GM19467 (cell line): ENCODE data around the gene ZNF17.
"Not testable (repeated sequence)": the region's sequence is repeated elsewhere in the genome, so short reads cannot be mapped to it uniquely, and the experiment has no call there.

Experiments
- ATAC-seq: cut with Tn5 transposase; IDR thresholded peaks from one replicate; pipeline ENCODE4 v1.9.1; 2021; ENCODE audit warnings: mild to moderate bottlenecking, moderate library complexity; ENCODE audit not compliant: unreplicated experiment

ZNF17 gene

GRCh38 chr19:57410877-57411671 lies at the start of gene ZNF17:
ZNF17 (plus strand) TSS chr19:57411161; CDS start chr19:57413616, 2,455 bp downstream.
- peak; percentile 99 for ATAC-seq

GRCh38 chr19:57362419-57362818 lies 48.5 kb upstream of the ZNF17 start:
- ATAC-seq, result no peak

- peak; percentile 82 for ATAC-seq
These were observed 47.8 kb upstream of the ZNF17 start, which contains the start of the genes TRAPPC2B and ZNF547 for GRCh38 chr19:57362997-57363687. TRAPPC2B (plus strand) TSS chr19:57363551; CDS start chr19:57364834, 1,283 bp downstream. ZNF547 (plus strand) TSS chr19:57363551; CDS start chr19:57368556, 5,005 bp downstream.

- no peak for ATAC-seq
These were observed 47.2 kb upstream of the ZNF17 start for GRCh38 chr19:57363688-57364181.

- no peak for ATAC-seq
These were observed 44.2 kb upstream of the ZNF17 start for GRCh38 chr19:57366776-57367175.

GRCh38 chr19:57374179-57374578 lies 36.8 kb upstream of the ZNF17 start:
- ATAC-seq, result no peak

GRCh38 chr19:57374647-57375046 lies 36.3 kb upstream of the ZNF17 start:
- ATAC-seq, result not testable (repeated sequence)

GRCh38 chr19:57376151-57376550 lies 34.8 kb upstream of the ZNF17 start:
- no peak for ATAC-seq

GRCh38 chr19:57377498-57378146 lies 33.3 kb upstream of the ZNF17 start:
- ATAC-seq, result no peak

GRCh38 chr19:57380923-57381322 lies 30.0 kb upstream of the ZNF17 start:
- no peak for ATAC-seq

GRCh38 chr19:57382806-57383488 lies 28.0 kb upstream of the ZNF17 start:
- no peak for ATAC-seq

GRCh38 chr19:57389194-57389729 lies 21.7 kb upstream of the ZNF17 start:
- no peak for ATAC-seq

- peak; percentile 95 for ATAC-seq
These were observed 21.0 kb upstream of the ZNF17 start, which contains the start of gene ZNF548 for GRCh38 chr19:57389730-57390598. ZNF548 (plus strand) TSS chr19:57389854; CDS start chr19:57390100, 246 bp downstream.

- ATAC-seq, result no peak
These were observed 15.3 kb upstream of the ZNF17 start for GRCh38 chr19:57395710-57396109.

GRCh38 chr19:57398868-57399267 lies 12.1 kb upstream of the ZNF17 start:
- no peak for ATAC-seq

GRCh38 chr19:57403737-57404563 lies 7.0 kb upstream of the ZNF17 start:
- no peak for ATAC-seq

GRCh38 chr19:57406516-57407123 lies 4.3 kb upstream of the ZNF17 start:
- ATAC-seq, result no peak

- ATAC-seq, result no peak
These were observed 8.5 kb downstream of the ZNF17 start for GRCh38 chr19:57419439-57419838.
